Astrocyte (in vitro differentiated cells and primary cell): Measurements from ENCODE around the gene CHSY1. TPM values are rescaled to one million over a fixed set of nuclear protein-coding genes. Genes with fewer than 3 reads are reported as not detected.

Experiments used
- DNase-seq: peaks from one replicate; pipeline ENCODE4 v3.0.0-alpha.2; 2010; ENCODE audit warnings: low read depth
- FAIRE-seq: peaks from 2 replicates; lab custom pipeline; 2011; peaks lifted over from hg19 to GRCh38; lab: Jason Lieb, UNC
- H2AFZ ChIP-seq: 2 replicates; pipeline ENCODE4 v1.6.0; 2012; ENCODE audit warnings: low read depth, low read length, inconsistent platforms
- H3K27ac ChIP-seq: 2 replicates; pipeline ENCODE4 v1.5.1; 2011; ENCODE audit warnings: low read depth, low read length, inconsistent platforms
- H3K27me3 ChIP-seq: 2 replicates; pipeline ENCODE4 v1.6.0; 2011; ENCODE audit warnings: low read length, inconsistent platforms; ENCODE audit not compliant: insufficient read depth
- H3K36me3 ChIP-seq: 2 replicates; pipeline ENCODE4 v1.5.1; 2011; ENCODE audit warnings: low read length, inconsistent platforms; ENCODE audit not compliant: insufficient read depth
- H3K4me1 ChIP-seq: 2 replicates; pipeline ENCODE4 v1.5.1; 2011; ENCODE audit warnings: low read length, inconsistent platforms; ENCODE audit not compliant: insufficient read depth
- H3K4me2 ChIP-seq: 2 replicates; pipeline ENCODE4 v1.6.0; 2012; ENCODE audit warnings: low read length, inconsistent platforms
- H3K4me3 ChIP-seq: 2 replicates; pipeline ENCODE4 v1.5.1; 2011; ENCODE audit warnings: low read depth, mild to moderate bottlenecking, low read length, inconsistent platforms; ENCODE audit not compliant: insufficient read depth
- H3K79me2 ChIP-seq: 2 replicates; pipeline ENCODE4 v1.6.0; 2012; ENCODE audit warnings: mild to moderate bottlenecking, low read length, inconsistent platforms; ENCODE audit not compliant: insufficient read depth
- H3K9ac ChIP-seq: 2 replicates; pipeline ENCODE4 v1.6.0; 2012; ENCODE audit warnings: mild to moderate bottlenecking, low read length, inconsistent platforms
- H3K9me3 ChIP-seq: 2 replicates; pipeline ENCODE4 v1.5.1; 2012; ENCODE audit warnings: low read depth, mild to moderate bottlenecking, low read length, inconsistent platforms; ENCODE audit not compliant: insufficient read depth
- H4K20me1 ChIP-seq: 2 replicates; pipeline ENCODE4 v1.6.0; 2012; ENCODE audit warnings: low read length, inconsistent platforms; ENCODE audit not compliant: insufficient read depth
- H3K27ac Mint-ChIP-seq: one replicate; pipeline ENCODE4 v1.8.0; 2021; ENCODE audit warnings: mild to moderate bottlenecking, mixed read lengths; ENCODE audit not compliant: unreplicated experiment
- H3K27me3 Mint-ChIP-seq: one replicate; pipeline ENCODE4 v1.8.0; 2021; ENCODE audit warnings: low read depth, mixed read lengths; ENCODE audit not compliant: unreplicated experiment
- H3K36me3 Mint-ChIP-seq: one replicate; pipeline ENCODE4 v1.8.0; 2021; ENCODE audit warnings: low read depth, mixed read lengths; ENCODE audit not compliant: unreplicated experiment
- H3K4me1 Mint-ChIP-seq: one replicate; pipeline ENCODE4 v1.8.0; 2021; ENCODE audit warnings: low read depth, mixed read lengths; ENCODE audit not compliant: unreplicated experiment
- H3K4me3 Mint-ChIP-seq: one replicate; pipeline ENCODE4 v1.8.0; 2021; ENCODE audit warnings: mild to moderate bottlenecking, moderate library complexity, mixed read lengths; ENCODE audit not compliant: unreplicated experiment
- H3K9me3 Mint-ChIP-seq: one replicate; pipeline ENCODE4 v1.8.0; 2021; ENCODE audit warnings: mild to moderate bottlenecking, mixed read lengths; ENCODE audit not compliant: unreplicated experiment
- EZH2 ChIP-seq: IDR thresholded peaks from 2 replicates; pipeline ENCODE4 v1.6.1; 2012; ENCODE audit warnings: mild to moderate bottlenecking, low read length, inconsistent platforms; ENCODE audit not compliant: insufficient read depth
- total RNA-seq: library from RNA; stranded (reverse); gene quantifications from 2 replicates; pipeline ENCODE4 v1.2.1, GENCODE V29; 2021
- TF ChIP-seq, protein P1 (sequence below): IDR thresholded peaks from 2 replicates; pipeline ENCODE4 v1.5.1; 2011; ENCODE audit warnings: low read depth, mild to moderate bottlenecking, inconsistent platforms, low read length, moderate library complexity; ENCODE audit not compliant: insufficient read depth

Gene CHSY1
- total RNA-seq, 1 donor from 2014 or later = 42.2 TPM

DNA sequence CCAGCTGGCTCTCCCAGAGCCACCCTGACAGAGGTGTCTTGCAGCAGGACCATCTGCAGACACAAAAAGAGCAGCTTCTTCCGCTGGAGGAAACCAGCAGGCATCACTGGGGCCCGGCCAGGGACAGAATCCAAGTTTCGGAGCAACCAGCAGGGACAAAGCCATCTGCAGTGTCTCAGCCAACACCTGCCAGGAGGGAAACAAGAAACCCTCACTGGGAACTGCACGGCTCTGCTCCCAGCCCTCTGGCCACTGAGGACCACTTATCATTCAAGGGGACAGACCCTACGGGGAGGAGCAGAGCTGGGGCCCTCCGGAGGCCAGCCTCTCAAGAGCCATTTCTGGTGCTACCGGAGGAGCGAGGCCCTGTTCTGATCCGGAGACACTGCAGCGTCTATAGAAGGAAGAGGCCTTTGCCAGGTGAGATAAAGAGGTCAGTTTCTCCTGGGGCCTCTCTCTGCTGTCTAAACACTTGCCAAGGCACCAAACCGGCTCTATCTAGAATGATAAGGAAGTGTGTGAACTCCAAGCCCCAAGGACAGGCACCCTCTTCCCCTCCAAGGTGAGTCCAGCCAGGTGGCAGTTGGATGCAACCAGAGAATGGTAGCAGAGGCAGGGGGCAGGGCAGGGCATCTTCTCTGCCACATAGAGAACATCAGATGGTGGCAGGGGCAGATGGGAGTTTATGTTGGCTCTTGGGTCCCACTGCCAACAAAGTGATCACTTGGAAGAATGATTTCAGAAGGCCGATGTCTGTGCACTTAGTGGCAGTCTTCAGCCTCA is 89.0 kb downstream of the CHSY1 start:
- Mint-ChIP-seq H3K4me1 (peaks cover 7% of the 10 kb centered on the region), H3K9me3 (peaks cover 23% of the 10 kb centered on the region), H3K4me3 (no peak overlapping the region), H3K36me3 (peaks cover 5% of the 10 kb centered on the region), H3K27ac (no peak overlapping the region), H3K27me3 (peaks cover 5% of the 10 kb centered on the region)
- FAIRE-seq (no peak), DNase-seq (no peak)
- H3K36me3 ChIP-seq = no peaks in the 10 kb centered on the region
- H3K9me3 ChIP-seq = peaks cover 8% of the 10 kb centered on the region
- no peak overlapping the region for H3K4me3 ChIP-seq
- no peak overlapping the region for H3K27ac ChIP-seq
- H3K4me1 ChIP-seq = peaks cover 33% of the 10 kb centered on the region
- TF ChIP-seq, protein P1, sequence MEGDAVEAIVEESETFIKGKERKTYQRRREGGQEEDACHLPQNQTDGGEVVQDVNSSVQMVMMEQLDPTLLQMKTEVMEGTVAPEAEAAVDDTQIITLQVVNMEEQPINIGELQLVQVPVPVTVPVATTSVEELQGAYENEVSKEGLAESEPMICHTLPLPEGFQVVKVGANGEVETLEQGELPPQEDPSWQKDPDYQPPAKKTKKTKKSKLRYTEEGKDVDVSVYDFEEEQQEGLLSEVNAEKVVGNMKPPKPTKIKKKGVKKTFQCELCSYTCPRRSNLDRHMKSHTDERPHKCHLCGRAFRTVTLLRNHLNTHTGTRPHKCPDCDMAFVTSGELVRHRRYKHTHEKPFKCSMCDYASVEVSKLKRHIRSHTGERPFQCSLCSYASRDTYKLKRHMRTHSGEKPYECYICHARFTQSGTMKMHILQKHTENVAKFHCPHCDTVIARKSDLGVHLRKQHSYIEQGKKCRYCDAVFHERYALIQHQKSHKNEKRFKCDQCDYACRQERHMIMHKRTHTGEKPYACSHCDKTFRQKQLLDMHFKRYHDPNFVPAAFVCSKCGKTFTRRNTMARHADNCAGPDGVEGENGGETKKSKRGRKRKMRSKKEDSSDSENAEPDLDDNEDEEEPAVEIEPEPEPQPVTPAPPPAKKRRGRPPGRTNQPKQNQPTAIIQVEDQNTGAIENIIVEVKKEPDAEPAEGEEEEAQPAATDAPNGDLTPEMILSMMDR = no peak
- no peak for TF ChIP-seq EZH2
- H4K20me1 ChIP-seq = no peaks in the 10 kb centered on the region
- H3K27me3 ChIP-seq = no peaks in the 10 kb centered on the region
- H2AFZ ChIP-seq = no peak overlapping the region
- no peak overlapping the region for H3K9ac ChIP-seq
- H3K79me2 ChIP-seq = no peaks in the 10 kb centered on the region
- no peak overlapping the region for H3K4me2 ChIP-seq

GRCh38 chr15:101161656-101162055 is 90.2 kb downstream of the CHSY1 start:
- H4K20me1 ChIP-seq = no peaks in the 10 kb centered on the region
- H3K9me3 Mint-ChIP-seq = peaks cover 21% of the 10 kb centered on the region
- no peak overlapping the region for H3K9ac ChIP-seq
- DNase-seq (no peak), FAIRE-seq (no peak)
- no peaks in the 10 kb centered on the region for H3K27me3 ChIP-seq
- TF ChIP-seq, protein P1 = no peak
- no peak for TF ChIP-seq EZH2
- peaks cover 21% of the 10 kb centered on the region for H3K4me1 ChIP-seq
- no peaks in the 10 kb centered on the region for H3K36me3 ChIP-seq
- no peak overlapping the region for H3K4me3 ChIP-seq
- H3K4me3 Mint-ChIP-seq = no peak overlapping the region
- H3K27ac ChIP-seq = no peak overlapping the region
- no peak overlapping the region for H3K4me2 ChIP-seq
- H2AFZ ChIP-seq = no peak overlapping the region
- H3K4me1 Mint-ChIP-seq = peaks cover 4% of the 10 kb centered on the region
- peaks cover 5% of the 10 kb centered on the region for H3K36me3 Mint-ChIP-seq
- H3K27ac Mint-ChIP-seq = no peak overlapping the region
- H3K27me3 Mint-ChIP-seq = peaks cover 5% of the 10 kb centered on the region
- H3K9me3 ChIP-seq = peaks cover 8% of the 10 kb centered on the region
- no peaks in the 10 kb centered on the region for H3K79me2 ChIP-seq
